Dedifferentiated amniotic fluid mesenchymal stem cell (primary cell): ENCODE results near the gene BACE1.
"Not testable (repeated sequence)": the region's sequence is repeated elsewhere in the genome, so short reads cannot be mapped to it uniquely, and the experiment has no call there.

Experiments used
- DNase-seq: peaks from one replicate; pipeline ENCODE4 v3.0.0-alpha.2; 2016; ENCODE audit errors: extremely low spot score

The BACE1 gene

GRCh38 chr11:117278347-117278746, 37.7 kb downstream of the BACE1 start:
- DNase-seq = no peak

- DNase-seq = peak; percentile 20
These were observed 42.3 kb downstream of the BACE1 start for GRCh38 chr11:117273550-117274289.

- DNase-seq = not testable (repeated sequence)
These were observed 43.9 kb downstream of the BACE1 start for GRCh38 chr11:117272175-117272574.

- no peak for DNase-seq
These were observed 44.8 kb downstream of the BACE1 start for GRCh38 chr11:117271208-117271607.

GRCh38 chr11:117269856-117270255, 46.2 kb downstream of the BACE1 start:
- no peak for DNase-seq

GRCh38 chr11:117265745-117266144, 50.3 kb downstream of the BACE1 start:
- DNase-seq = no peak

- DNase-seq = not testable (repeated sequence)
These were observed 51.3 kb downstream of the BACE1 start for GRCh38 chr11:117264624-117265323.

- no peak for DNase-seq
These were observed 56.6 kb downstream of the BACE1 start for GRCh38 chr11:117259417-117259816.

- DNase-seq = no peak
These were observed 57.5 kb downstream of the BACE1 start for GRCh38 chr11:117258576-117258975.

GRCh38 chr11:117256573-117256972, 59.5 kb downstream of the BACE1 start:
- DNase-seq = no peak

- DNase-seq = no peak
These were observed 60.1 kb downstream of the BACE1 start for GRCh38 chr11:117255966-117256365.

- no peak for DNase-seq
These were observed 64.5 kb downstream of the BACE1 start for GRCh38 chr11:117251506-117251905.

- no peak for DNase-seq
These were observed 66.5 kb downstream of the BACE1 start for GRCh38 chr11:117249571-117249970.

- no peak for DNase-seq
These were observed 67.7 kb downstream of the BACE1 start for GRCh38 chr11:117248341-117248740.

- DNase-seq = peak; percentile 42
These were observed 76.8 kb downstream of the BACE1 start for GRCh38 chr11:117239295-117239694.

GRCh38 chr11:117238221-117238620, 77.8 kb downstream of the BACE1 start:
- no peak for DNase-seq
